ENCODE results near the gene HECTD2.

HECTD2 gene

DNA sequence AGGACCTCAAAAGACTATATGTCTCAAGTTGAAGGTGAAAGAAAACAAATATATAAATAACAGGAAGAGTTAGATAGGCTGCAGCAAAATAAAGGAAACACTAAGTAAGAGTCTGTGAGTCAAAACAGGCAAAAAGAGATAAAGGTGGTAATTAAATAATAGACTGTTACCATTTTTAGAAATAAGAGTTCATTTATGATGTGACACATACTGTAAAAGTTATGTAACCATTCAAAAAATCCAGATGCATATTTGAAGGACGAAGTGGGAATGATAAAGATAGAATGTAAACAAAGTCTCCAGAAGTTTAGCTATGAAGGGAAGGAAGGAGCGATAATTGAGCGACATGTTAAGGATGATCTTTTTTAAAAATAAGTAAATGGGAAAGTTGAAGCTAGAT, 50.5 kb downstream of the HECTD2 start:
- Histone ChIP-seq H3K27ac (ENCODE audit: poor library complexity, severe bottlenecking) (no peak overlapping the region), H3K4me1 (ENCODE audit: insufficient read depth, poor library complexity, severe bottlenecking) (no peaks in the 10 kb centered on the region), H3K4me3 (ENCODE audit: severe bottlenecking) (no peak overlapping the region), H3K9me3 (ENCODE audit: severe bottlenecking) (no peaks in the 10 kb centered on the region), H3K36me3 (ENCODE audit: low read depth) (peaks cover 23% of the 10 kb centered on the region), H3K27me3 (ENCODE audit: insufficient read depth, poor library complexity, severe bottlenecking) (no peaks in the 10 kb centered on the region)
- ATAC-seq (ENCODE audit: low read depth) (no peak), DNase-seq (ENCODE audit: low spot score) (no peak)
- TF ChIP-seq, protein P1, sequence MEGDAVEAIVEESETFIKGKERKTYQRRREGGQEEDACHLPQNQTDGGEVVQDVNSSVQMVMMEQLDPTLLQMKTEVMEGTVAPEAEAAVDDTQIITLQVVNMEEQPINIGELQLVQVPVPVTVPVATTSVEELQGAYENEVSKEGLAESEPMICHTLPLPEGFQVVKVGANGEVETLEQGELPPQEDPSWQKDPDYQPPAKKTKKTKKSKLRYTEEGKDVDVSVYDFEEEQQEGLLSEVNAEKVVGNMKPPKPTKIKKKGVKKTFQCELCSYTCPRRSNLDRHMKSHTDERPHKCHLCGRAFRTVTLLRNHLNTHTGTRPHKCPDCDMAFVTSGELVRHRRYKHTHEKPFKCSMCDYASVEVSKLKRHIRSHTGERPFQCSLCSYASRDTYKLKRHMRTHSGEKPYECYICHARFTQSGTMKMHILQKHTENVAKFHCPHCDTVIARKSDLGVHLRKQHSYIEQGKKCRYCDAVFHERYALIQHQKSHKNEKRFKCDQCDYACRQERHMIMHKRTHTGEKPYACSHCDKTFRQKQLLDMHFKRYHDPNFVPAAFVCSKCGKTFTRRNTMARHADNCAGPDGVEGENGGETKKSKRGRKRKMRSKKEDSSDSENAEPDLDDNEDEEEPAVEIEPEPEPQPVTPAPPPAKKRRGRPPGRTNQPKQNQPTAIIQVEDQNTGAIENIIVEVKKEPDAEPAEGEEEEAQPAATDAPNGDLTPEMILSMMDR (IDR thresholded peaks at IDR 0.05; ENCODE audit: poor library complexity, severe bottlenecking) = no peak

DNA sequence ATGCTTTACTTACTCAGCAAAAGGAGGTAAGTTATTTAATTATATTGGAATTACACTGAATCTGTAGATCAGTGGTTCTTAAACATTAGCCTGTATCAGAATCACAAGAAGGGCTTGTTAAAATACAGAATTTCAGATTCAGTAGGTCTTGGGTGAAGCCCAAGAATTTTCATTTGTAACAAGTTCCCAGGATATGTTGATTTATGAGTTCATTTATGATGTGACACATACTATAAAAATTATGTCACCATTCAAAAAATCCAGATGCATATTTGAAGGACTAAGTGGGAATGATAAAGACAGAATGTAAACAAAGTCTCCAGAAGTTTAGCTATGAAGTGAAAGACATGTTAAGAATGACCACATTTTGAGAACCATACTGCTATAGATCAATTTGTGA, 52.3 kb downstream of the HECTD2 start:
- TF ChIP-seq, protein P1 (IDR thresholded peaks at IDR 0.05; ENCODE audit: poor library complexity, severe bottlenecking) = no peak
- H3K4me3 ChIP-seq (ENCODE audit: severe bottlenecking) = no peak overlapping the region
- H3K27ac ChIP-seq (ENCODE audit: poor library complexity, severe bottlenecking) = no peak overlapping the region
- H3K36me3 ChIP-seq (ENCODE audit: low read depth) = peaks cover 27% of the 10 kb centered on the region
- H3K9me3 ChIP-seq (ENCODE audit: severe bottlenecking) = no peaks in the 10 kb centered on the region
- no peak for DNase-seq (ENCODE audit: low spot score)
- no peaks in the 10 kb centered on the region for H3K4me1 ChIP-seq (ENCODE audit: insufficient read depth, poor library complexity, severe bottlenecking)
- no peaks in the 10 kb centered on the region for H3K27me3 ChIP-seq (ENCODE audit: insufficient read depth, poor library complexity, severe bottlenecking)
- ATAC-seq (ENCODE audit: low read depth) = no peak

DNA sequence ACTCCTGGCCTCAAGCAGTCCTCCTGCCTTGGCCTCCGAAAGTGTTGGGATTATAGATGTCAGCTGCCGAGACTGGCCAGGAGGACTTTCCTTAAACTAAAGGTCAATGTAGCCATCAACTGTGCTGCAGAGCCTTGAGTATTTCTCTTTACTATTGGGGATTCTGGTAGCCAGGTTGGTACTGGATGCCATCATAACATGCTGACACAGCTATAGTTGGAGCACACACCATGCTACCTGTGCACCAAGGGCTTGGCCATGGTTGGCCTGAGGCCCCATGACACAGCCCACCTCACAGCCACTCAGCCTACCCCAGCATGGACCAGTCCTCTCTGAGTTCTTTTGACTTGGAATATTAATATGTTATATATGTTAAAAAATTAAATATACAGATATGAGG, 54.4 kb downstream of the HECTD2 start:
- ATAC-seq (ENCODE audit: low read depth) = no peak
- H3K9me3 ChIP-seq (ENCODE audit: severe bottlenecking) = no peaks in the 10 kb centered on the region
- no peak overlapping the region for H3K27ac ChIP-seq (ENCODE audit: poor library complexity, severe bottlenecking)
- peaks cover 27% of the 10 kb centered on the region for H3K36me3 ChIP-seq (ENCODE audit: low read depth)
- TF ChIP-seq, protein P1 (IDR thresholded peaks at IDR 0.05; ENCODE audit: poor library complexity, severe bottlenecking) = no peak
- H3K4me1 ChIP-seq (ENCODE audit: insufficient read depth, poor library complexity, severe bottlenecking) = no peaks in the 10 kb centered on the region
- no peak overlapping the region for H3K4me3 ChIP-seq (ENCODE audit: severe bottlenecking)
- no peaks in the 10 kb centered on the region for H3K27me3 ChIP-seq (ENCODE audit: insufficient read depth, poor library complexity, severe bottlenecking)
- no peak for DNase-seq (ENCODE audit: low spot score)

DNA sequence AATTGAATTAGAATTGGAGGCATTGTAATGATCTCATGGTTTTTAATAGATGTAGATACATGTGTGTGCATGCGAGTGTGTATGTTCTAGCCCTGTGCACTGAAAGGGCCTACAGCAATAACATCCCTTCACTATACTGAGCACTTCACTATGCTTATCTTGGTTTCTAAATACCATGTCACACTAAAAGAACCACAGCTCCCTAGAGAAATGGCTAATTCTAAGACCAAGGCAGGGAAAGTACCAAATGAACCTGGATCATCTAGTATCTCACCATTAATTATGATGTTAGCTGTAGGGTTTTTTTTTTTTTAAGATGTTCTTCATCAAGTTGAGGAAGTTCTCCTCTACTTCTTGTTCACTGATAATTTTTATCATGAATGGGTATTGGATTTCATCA, 55.1 kb downstream of the HECTD2 start:
- no peak overlapping the region for H3K27ac ChIP-seq (ENCODE audit: poor library complexity, severe bottlenecking)
- ATAC-seq (ENCODE audit: low read depth) (no peak), DNase-seq (ENCODE audit: low spot score) (no peak)
- TF ChIP-seq, protein P1 (IDR thresholded peaks at IDR 0.05; ENCODE audit: poor library complexity, severe bottlenecking) = no peak
- H3K9me3 ChIP-seq (ENCODE audit: severe bottlenecking) = no peaks in the 10 kb centered on the region
- peaks cover 27% of the 10 kb centered on the region for H3K36me3 ChIP-seq (ENCODE audit: low read depth)
- H3K27me3 ChIP-seq (ENCODE audit: insufficient read depth, poor library complexity, severe bottlenecking) = no peaks in the 10 kb centered on the region
- H3K4me3 ChIP-seq (ENCODE audit: severe bottlenecking) = no peak overlapping the region
- no peaks in the 10 kb centered on the region for H3K4me1 ChIP-seq (ENCODE audit: insufficient read depth, poor library complexity, severe bottlenecking)

DNA sequence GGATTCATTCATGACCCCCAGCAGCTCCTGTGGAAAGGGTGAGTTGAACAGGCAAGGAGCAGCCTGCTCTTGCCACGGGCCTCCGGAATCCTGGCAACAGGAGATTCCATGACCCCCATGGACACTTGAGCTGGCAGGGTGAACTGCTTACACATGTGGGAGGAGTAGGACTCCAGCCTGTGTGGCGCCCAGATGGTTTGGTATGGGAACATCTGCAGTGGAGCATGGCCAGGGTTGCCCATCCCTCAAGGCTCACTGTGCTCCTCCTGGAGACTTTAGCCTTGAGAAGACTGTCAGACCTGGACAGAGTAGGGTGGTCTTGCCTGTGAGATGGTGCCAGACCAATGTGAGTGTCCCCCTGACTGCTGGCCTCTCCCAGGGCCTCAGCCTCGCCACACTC, 57.0 kb downstream of the HECTD2 start:
- no peak overlapping the region for H3K27ac ChIP-seq (ENCODE audit: poor library complexity, severe bottlenecking)
- H3K36me3 ChIP-seq (ENCODE audit: low read depth) = peaks cover 13% of the 10 kb centered on the region
- no peaks in the 10 kb centered on the region for H3K27me3 ChIP-seq (ENCODE audit: insufficient read depth, poor library complexity, severe bottlenecking)
- H3K4me1 ChIP-seq (ENCODE audit: insufficient read depth, poor library complexity, severe bottlenecking) = no peaks in the 10 kb centered on the region
- TF ChIP-seq, protein P1 (IDR thresholded peaks at IDR 0.05; ENCODE audit: poor library complexity, severe bottlenecking) = no peak
- DNase-seq (ENCODE audit: low spot score) (no peak), ATAC-seq (ENCODE audit: low read depth) (no peak)
- H3K4me3 ChIP-seq (ENCODE audit: severe bottlenecking) = no peak overlapping the region
- H3K9me3 ChIP-seq (ENCODE audit: severe bottlenecking) = no peaks in the 10 kb centered on the region
